HG02870 (cell line): ENCODE results near the gene LTBP1.
"Not testable (repeated sequence)": the region's sequence is repeated elsewhere in the genome, so short reads cannot be mapped to it uniquely, and the experiment has no call there.

Experiments
- ATAC-seq: cut with Tn5 transposase; IDR thresholded peaks from one replicate; pipeline ENCODE4 v1.9.1; 2021; ENCODE audit warnings: mild to moderate bottlenecking, moderate library complexity; ENCODE audit not compliant: unreplicated experiment

The LTBP1 gene, protein sequence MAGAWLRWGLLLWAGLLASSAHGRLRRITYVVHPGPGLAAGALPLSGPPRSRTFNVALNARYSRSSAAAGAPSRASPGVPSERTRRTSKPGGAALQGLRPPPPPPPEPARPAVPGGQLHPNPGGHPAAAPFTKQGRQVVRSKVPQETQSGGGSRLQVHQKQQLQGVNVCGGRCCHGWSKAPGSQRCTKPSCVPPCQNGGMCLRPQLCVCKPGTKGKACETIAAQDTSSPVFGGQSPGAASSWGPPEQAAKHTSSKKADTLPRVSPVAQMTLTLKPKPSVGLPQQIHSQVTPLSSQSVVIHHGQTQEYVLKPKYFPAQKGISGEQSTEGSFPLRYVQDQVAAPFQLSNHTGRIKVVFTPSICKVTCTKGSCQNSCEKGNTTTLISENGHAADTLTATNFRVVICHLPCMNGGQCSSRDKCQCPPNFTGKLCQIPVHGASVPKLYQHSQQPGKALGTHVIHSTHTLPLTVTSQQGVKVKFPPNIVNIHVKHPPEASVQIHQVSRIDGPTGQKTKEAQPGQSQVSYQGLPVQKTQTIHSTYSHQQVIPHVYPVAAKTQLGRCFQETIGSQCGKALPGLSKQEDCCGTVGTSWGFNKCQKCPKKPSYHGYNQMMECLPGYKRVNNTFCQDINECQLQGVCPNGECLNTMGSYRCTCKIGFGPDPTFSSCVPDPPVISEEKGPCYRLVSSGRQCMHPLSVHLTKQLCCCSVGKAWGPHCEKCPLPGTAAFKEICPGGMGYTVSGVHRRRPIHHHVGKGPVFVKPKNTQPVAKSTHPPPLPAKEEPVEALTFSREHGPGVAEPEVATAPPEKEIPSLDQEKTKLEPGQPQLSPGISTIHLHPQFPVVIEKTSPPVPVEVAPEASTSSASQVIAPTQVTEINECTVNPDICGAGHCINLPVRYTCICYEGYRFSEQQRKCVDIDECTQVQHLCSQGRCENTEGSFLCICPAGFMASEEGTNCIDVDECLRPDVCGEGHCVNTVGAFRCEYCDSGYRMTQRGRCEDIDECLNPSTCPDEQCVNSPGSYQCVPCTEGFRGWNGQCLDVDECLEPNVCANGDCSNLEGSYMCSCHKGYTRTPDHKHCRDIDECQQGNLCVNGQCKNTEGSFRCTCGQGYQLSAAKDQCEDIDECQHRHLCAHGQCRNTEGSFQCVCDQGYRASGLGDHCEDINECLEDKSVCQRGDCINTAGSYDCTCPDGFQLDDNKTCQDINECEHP (N-terminal part only)

DNA sequence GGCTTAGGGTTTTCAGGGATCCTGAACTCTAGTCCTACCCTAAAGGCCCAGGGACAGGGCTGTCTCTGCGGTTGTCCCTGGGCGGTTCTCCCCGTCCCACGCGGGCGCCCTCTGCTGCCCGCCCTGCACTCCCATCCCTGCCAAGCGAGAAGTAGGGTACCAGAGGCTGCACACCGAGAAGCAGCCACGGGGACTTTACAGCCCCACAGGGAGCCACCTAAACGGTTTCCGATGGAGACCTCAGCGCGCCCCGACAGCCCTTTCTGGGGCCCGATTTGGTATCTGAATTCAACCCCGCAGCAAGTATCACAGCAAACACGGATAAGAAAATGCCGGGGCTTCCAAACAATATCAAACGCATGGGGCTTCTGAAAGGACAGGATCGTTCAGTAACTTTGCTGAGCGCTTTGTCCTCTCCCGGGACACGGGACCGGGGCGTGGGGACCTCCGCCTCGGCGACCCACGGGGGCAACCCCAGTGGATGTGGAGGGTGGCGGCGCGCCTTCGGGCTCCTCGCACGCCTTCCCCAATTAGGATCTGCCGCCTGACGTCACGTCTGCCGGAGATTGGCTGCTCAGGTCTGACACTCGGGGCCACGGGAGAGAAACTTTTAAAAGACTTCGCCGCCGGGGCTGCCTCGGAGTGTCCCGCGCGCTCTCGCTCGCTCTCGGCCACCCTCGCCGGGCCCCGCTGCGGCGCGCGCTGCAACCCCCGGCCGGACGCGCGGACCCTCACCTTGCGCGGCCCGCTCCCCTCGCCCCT, at the start of gene LTBP1:
LTBP1 (plus strand) TSS at position 640 of the 762 bp plus-strand sequence. CDS start 372 bp downstream, outside the sequence.
- ATAC-seq: peak; percentile 71

DNA sequence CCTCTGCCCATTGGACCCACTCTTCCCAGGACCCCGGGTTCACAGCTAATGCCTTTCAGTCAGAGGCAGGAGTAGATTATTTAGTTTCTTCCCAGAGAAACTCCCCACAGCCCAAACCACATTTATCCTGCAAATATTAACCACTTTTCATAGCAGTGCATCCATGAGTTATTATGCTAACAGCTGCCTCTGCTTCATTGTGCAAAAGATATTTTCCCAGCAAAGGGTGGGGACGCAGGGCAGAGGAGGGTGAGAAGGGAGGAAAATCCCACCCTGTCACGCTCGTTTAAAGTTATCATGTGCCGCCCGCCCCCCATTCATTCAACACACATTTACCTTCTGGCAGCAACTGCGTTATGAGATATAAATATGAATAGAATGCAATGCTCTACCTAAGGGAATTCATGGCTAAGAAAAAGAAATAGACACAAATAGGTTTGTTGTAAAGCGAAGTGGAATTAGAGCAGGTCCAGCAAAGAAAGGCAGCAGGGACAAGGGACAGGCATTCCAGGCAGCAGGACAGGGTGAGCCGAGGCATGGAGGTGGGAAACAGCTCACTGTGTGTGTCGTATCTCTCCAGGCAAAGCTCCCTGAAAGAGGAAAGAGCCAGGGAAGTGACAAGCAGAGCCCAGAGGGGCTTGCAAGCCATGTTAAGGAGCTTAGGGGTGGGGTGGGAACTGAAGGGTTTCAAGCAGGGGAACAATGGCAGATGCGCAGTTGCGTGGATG, 46.3 kb upstream of the LTBP1 start:
- ATAC-seq: no peak

DNA sequence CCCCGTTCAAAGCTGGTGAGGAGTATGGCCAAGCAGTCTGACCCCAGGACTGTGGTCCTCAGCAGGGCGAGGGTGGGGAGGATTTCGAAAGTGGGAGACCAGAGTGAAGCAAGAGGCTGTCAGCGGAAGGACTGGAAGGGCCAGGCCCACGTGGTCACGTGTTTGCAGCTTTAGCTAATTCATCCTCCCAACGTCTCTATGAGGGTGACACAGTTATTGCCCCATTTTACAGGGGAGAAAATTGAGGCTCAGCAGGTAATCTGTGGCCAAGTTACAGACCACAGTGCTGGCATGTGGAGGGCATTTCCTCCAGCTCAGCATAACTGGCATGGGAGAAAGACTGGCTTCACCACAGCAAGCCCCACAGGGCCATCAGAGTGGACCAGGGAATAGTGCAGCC, 45.4 kb upstream of the LTBP1 start:
- no peak for ATAC-seq

DNA sequence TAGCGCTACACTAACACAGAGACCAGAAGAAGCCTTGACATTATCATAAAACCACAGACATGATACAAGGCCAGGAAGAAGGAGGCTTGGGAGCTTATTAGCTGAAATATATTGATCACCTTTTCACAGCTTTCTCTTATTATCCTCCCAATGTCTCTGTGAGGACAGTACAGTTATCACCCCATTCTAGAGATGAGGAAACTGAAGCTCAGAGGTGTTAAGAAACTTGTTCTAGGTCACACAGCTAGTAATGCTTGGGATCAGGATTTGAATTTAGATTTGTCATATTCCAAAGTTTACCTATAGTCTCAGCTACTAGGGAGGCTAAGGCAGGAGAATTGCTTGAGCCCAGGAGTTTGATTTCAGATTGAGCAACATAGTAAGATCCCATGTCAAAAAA, 44.6 kb upstream of the LTBP1 start:
- ATAC-seq: no peak

DNA sequence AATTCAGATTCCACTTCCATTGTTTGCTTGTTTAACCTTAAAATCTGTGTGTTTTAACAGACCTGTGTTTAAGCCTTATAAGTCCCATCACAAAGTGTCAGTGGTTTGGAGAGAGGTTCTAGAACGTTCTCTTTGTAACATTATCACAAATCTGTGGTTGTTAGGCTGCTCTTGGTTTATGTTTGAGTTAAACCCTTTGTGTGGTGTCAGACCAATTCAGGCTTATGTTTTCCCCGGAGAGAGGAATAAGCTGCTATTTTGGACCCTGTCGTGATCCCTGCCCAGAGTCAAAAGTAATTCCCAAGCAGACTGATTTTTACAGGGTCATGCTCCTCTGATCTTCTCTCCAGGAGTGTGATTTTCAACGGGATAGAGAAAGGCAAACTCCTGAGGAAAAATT, 43.8 kb upstream of the LTBP1 start:
- ATAC-seq: no peak

DNA sequence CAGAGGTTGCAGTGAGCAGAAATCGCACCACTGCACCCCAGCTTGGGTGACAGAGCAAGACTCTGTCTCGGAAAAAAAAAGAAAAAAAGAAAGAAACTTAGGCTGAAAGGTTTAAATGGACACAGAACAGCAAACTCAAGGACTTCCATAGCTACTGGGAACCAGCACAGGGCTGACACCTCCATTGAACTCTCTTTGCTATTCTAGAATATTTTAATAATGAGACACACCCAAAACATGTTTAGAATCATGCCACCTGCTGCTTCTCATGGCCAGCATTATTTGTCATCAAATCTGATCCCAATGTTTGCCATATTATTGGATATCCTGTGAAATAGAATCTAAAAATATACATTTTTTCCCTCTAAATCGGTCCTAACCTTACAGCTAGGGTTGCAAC, 42.7 kb upstream of the LTBP1 start:
- no peak for ATAC-seq

DNA sequence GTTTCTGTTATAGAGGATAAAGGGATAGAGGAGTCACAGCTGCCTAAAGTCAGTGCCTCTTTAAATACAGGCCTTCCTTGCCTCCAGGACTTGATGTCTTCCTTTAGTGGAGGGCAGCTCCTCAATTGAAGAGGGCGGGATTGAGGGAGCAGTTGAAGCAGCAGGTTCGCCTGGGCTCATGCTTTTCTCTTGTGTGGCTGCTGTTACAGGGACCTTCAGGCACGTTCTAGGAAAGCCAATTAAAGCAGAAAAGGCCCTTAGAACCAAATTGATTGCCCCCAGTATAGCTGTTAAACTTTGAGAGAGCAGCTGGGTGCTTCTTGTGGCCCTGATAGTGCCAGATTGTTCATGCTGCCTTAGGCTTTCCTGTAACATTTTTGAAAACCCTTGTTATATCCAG, 42.0 kb upstream of the LTBP1 start:
- no peak for ATAC-seq

DNA sequence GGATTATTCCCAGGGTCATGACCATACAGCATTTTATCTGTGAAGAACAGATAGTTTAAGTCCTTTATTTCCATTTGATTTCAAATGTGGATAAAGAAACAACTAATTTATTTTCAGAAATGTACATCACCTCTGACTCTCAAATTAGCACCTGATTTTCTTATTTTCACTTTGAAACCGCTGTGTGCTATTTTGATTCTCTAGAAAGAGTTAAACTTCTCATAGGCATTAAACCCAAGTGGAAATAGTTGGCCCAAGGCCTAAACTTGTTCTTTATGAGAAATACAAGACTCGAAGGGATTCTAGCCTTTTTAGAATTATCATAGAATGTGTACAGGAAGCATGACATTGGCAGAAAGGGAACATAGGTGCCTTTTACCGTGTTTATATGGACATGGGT, 41.5 kb upstream of the LTBP1 start:
- ATAC-seq: no peak

DNA sequence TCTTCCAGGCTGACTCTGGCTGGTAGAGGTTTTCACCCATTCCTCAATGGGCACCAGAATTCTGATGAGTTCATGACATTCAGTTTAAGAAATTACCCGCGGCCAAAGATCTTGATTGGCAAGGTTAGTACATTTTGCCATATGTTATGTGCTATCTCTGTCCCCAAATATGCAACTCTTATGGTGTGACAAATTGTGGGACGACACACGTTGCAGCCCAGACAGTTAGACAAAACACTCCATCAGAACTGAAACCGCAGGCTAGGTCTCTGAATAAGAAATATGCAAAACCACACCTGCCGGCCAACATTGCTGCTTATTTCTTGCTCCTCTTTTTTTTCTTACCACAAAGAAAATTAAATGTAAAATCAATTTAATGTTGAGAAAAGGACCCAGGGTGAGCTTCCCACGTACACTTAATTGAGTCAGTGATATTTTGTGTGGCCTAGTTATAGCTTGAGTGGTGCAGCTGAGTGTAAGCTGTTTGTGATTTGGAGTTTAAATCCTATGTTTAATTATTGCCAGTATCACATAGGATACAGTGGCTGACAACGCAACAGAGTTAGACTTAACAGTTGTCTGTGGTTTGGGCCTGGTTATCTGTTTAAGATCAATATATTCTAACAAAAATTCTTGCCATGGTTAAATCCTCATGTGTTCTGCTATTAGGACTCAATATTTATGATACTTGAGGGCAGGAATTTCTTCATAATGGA, 35.7 kb upstream of the LTBP1 start:
- ATAC-seq: peak; percentile 95

DNA sequence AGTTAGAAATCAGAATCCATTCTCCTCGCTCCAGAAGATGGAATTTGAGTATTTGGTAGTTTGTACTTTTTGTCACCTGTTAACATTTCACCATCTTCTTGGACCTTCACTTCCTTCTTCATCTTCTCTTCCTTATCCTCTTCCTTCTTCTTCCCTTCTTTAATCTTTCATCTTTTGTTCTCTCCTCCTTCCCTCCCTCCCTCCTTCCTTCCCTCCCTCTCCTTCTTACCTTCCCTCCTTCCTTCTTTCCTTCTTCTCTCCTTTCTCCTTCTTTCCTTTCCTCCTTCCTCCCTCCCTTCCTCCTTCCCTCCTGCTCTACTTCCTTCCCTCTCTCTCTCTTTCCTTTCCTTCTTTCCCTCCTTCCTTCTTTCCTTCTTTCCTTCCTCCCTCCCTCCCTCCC, 31.1 kb upstream of the LTBP1 start:
- no peak for ATAC-seq

DNA sequence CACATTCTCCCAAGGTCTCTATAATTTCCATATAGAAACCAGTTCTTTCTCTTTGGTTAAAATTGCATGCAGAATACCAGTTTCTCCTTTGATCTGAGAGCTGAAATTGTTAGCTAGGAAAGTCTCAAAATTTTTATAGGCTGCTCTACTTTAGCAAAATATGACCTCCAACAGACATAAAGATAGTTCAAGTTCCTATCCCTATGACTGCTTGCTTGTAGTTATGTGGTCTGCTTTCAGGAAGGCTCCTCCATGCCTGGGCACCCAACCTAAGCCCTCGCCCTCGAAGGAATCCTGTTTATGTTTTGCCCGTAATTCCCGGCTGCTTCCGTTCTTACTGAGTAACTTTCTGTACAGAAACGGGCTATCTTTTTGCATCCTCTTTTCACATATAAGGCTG, 28.0 kb upstream of the LTBP1 start:
- no peak for ATAC-seq

DNA sequence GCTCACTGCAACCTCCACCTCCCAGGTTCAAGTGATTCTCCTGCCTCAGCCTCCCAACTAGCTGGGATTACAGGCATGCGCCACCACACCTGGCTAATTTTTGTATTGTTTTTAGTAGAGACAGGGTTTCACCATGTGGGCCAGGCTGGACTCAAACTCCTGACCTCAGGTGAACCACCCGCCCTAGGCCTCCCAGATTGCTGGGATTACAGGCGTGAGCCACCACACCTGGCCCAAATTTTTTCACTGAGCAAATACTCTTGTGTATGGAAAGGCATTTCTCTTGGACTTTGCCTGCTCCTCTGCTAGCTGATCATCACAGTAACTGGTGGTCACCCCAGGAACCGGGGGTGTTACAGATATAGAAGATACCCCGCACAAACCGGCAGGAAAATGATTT, 26.9 kb upstream of the LTBP1 start:
- ATAC-seq: not testable (repeated sequence)

DNA sequence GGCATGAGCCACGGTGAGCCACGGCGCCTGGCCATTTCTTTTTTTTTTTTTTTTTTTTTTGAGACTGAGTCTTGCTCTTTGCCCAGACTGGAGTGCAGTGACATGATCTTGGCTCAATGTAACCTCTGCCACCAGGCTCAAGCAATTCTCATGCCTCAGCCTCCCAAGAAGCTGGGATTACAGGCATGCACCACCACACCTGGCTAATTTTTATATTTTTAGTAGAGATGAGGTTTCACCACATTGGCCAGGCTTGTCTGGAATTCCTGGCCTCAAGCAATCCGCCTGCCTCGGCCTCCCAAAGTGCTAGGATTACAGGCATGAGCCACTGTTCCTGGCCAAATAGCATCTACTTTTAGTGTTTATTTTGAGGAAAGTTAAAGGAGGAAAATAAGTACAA, 25.3 kb upstream of the LTBP1 start:
- not testable (repeated sequence) for ATAC-seq

DNA sequence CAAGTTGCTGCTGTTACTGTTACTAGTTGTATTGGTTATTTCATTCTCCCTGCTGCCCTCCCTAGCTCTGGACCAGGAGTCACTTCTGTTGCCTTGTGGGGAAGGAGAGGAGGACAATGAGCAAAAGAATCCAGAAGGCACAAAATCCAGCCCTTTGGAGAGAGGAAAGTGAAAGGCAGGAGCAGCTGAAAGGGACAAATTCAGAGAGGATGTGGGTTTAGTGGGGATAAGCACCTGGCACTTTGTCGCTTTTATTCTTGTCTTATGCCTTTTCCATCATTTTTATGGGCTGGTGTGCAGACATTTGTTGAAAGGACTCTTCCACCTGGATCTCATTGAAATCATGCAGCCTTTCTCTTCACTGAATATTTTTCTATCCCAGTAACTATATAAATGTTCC, 24.3 kb upstream of the LTBP1 start:
- no peak for ATAC-seq

DNA sequence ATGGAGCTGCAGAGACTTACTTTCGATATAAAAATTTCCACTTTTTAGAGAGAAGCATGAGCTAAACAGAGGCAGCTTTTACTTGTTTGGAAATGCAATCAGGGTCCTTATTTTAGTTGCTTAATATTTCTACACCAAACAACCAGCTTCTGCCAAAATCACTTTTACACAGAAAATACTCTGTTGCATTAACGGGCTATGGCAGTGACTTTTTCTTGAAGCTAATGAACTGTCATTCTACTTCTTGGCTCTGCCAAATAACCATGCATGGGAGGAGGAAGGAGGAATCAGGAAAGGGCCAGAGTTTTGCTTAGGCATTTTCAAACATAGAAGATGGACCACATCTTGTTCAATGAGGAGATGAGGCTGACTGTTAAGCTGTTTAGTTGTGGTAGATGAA, 23.6 kb upstream of the LTBP1 start:
- ATAC-seq: no peak

DNA sequence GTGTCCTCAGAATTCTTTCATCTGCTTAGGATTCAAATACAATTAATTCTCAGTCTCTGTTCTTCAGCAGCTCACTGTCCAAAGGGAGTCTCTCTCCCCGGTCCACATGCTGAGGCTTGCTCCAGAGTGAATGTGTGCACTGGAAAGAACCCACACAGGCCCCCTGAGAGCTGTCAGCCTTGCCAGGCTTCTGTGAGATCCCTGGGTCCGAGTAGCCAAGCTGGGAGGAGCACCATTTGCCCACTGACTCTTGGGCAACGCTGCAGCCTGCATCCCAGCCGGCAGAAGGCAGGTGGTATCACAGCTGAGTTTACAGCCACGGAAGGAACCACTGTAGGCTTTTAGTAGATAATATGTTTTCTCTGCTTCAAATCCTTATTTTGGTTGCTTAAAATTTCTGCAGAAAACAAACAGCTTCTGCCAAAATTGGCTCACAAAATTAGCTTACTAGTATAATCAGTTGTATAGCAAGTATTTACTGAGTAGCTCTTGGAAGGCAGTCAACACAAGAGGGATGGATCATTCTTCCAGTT, 21.4 kb upstream of the LTBP1 start:
- ATAC-seq: no peak

DNA sequence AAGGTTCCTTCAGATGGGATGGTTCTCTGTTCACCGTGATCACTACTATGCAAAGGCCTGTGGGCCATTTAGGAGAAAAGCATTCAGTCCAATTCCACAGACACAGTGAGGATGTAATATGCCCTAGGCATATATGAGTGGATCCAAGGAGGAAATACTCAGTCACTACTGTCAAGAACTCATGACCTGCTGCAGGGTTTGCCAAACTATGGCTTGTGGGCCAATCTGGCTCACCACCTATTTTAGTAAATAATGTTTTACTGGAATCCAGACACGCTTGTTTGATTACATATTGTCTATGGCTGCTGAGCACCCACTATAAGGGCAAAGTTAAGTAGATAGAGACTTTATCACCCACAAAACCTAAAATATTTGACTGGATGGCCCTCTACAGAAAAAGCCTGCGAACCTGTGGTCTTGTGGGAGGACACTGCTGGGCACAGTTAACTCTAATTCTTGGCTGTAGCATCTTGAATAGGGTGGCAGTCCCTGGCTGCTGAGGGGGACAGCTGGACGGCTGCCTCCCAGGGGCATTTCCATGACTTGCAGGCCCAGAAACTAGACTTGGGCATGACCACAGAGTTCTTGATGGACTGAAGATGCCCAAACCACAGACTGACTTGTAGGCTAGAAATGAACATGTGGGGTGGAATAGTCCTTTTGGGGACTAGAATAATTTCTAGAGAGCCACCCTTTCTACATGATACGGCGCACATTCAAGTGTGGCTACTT, 20.6 kb upstream of the LTBP1 start:
- ATAC-seq: no peak

DNA sequence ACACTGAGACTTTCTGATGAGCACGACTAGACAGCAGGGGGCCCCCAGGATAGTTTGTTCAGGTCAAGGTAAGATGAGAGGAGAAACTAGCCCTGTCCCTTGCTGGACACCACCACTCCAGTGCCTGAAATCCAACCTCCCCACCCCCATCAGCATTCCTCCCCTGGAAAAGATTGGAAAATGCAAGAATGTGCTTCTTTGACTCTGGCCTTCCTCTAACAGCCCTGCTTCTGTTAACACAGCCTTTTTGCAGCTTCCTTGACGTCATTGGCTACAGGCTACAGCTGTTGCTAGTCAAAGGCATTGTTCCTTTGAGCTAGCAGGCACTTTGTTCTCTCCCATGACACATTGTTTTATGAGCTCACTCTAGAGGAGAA, 20.1 kb upstream of the LTBP1 start:
- no peak for ATAC-seq
